Keratinocyte (primary cell): ENCODE measurements around the gene BOLA1.
"Not testable (repeated sequence)": the region's sequence is repeated elsewhere in the genome, so short reads cannot be mapped to it uniquely, and the experiment has no call there.

ENCODE experiments used
- CTCF ChIP-seq, 3 experiments: IDR thresholded peaks in 1 of 3; conservative IDR thresholded peaks in 1 of 3; optimal IDR thresholded peaks in 1 of 3; 2 replicates in 2 of 3; 3 replicates in 1 of 3; pipeline versions ENCODE3 to v1.5.1; 2011; ENCODE audit warnings: low read length in 3 of 3, mild to moderate bottlenecking in 3 of 3, moderate library complexity in 2 of 3, control low read depth in 1 of 3, inconsistent platforms in 1 of 3; ENCODE audit not compliant: insufficient read depth in 2 of 3; ENCODE audit errors: extremely low read depth in 1 of 3
- EZH2 ChIP-seq: IDR thresholded peaks from one replicate; pipeline ENCODE4 v1.6.1; 2012; ENCODE audit warnings: inconsistent platforms, mild to moderate bottlenecking, low read length, moderate library complexity

GRCh38 chr1:149850732-149851345 lies 48.5 kb upstream of the BOLA1 start:
- not testable (repeated sequence) for TF ChIP-seq EZH2; CTCF (optimal IDR thresholded peaks at IDR 0.05 in 1 of 3, IDR thresholded peaks at IDR 0.05 in 1 of 3, conservative IDR thresholded peaks at IDR 0.05 in 1 of 3; ENCODE audit: extremely low read depth in 1 of 3, insufficient read depth in 2 of 3, low read length in 3 of 3)
